Measurements from ENCODE around the gene SETD3. TPM values are rescaled to one million over a fixed set of nuclear protein-coding genes. Genes with fewer than 3 reads are reported as not detected.

SETD3 gene
- total and polyA plus RNA-seq, 2 experiments from 2014 or later = 40.7 to 68.0 TPM

- Mint-ChIP-seq H3K27ac (peak within 1 kb of the TSS; percentile 99), H3K9me3 (no peaks in the 10 kb centered on the region), H3K4me1 (peaks cover 22% of the 10 kb centered on the region), H3K4me3 (peak within 1 kb of the TSS; percentile 98), H3K36me3 (ENCODE audit: low read depth) (no peaks in the 10 kb centered on the region; the same call in 2 of the 3 replicates), H3K27me3 (ENCODE audit: insufficient read depth, low read depth, poor library complexity) (peaks cover 13% of the 10 kb centered on the region)
- 0 out of 2 replicates have a peak, but pooled peaks cover 6% of the 10 kb centered on the region for H3F3A ChIP-seq (replicated peaks; ENCODE audit: low read depth)
- peak within 1 kb of the TSS; percentile 98 for H3K4me2 ChIP-seq
- peaks cover 15% of the 10 kb centered on the region for H3K4me1 ChIP-seq (ENCODE audit: insufficient read depth)
- TF ChIP-seq STAT1 (IDR thresholded peaks at IDR 0.05; ENCODE audit: unreplicated experiment) (no peak), CTCF (conservative IDR thresholded peaks at IDR 0.05; ENCODE audit: low read depth in 2 of 2) (no peak), ZNF462 (CRISPR knock-in tag; IDR thresholded peaks at IDR 0.05) (no peak), CREB1 (CRISPR knock-in tag; IDR thresholded peaks at IDR 0.05; ENCODE audit: low read depth) (peak; percentile 99), NANOG (IDR thresholded peaks at IDR 0.05; ENCODE audit: borderline replicate concordance) (no peak), ZNF114 (CRISPR knock-in tag; IDR thresholded peaks at IDR 0.05) (no peak), ETS1 (IDR thresholded peaks at IDR 0.05) (peak; percentile 48; the same call in 1 of the 2 replicates), POLR2AphosphoS5 (IDR thresholded peaks at IDR 0.05; ENCODE audit: low read depth) (peak; percentile 93)
- H4K20me1 ChIP-seq (replicated peaks; ENCODE audit: insufficient read depth) = peaks cover 65% of the 10 kb centered on the region
- DNase-seq (ENCODE audit: low spot score) (peak; percentile 99), ATAC-seq (peak; percentile 85)
- no peaks in the 10 kb centered on the region for H3K27me3 ChIP-seq (ENCODE audit: insufficient read depth)
- H3K79me2 ChIP-seq (replicated peaks; ENCODE audit: insufficient read depth) = peaks cover 87% of the 10 kb centered on the region
- H3K4me3 ChIP-seq = peak within 1 kb of the TSS; percentile 92
- H3K36me3 ChIP-seq (ENCODE audit: insufficient read depth) = no peaks in the 10 kb centered on the region
- H2AFZ ChIP-seq = peak within 1 kb of the TSS; percentile 54; the same call in 1 of the 2 replicates
- H3K9me2 ChIP-seq (ENCODE audit: insufficient read depth) = no peaks in the 10 kb centered on the region
- peak within 1 kb of the TSS; percentile 90 for H3K27ac ChIP-seq (ENCODE audit: low read depth)
Observed at GRCh38 chr14:99480917-99481744, 472 bp upstream of the SETD3 start, which contains the start of gene CCNK. TSS of gene CCNK (plus strand) at chr14:99481409. CDS start at chr14:99492678, 11,269 bp downstream.
